Activated T-cell treated with anti-CD3 and anti-CD28 coated beads for 4 hours (primary cell): ENCODE results near the gene CLDN15.
A peak's percentile ranks its signal among the peaks of the same experiment; 100 is the strongest.
"Not testable (repeated sequence)": the region's sequence is repeated elsewhere in the genome, so short reads cannot be mapped to it uniquely, and the experiment has no call there.

Experiments used
- DNase-seq: peaks from one replicate; pipeline ENCODE4 v3.0.0-alpha.2; 2020

Gene CLDN15, protein sequence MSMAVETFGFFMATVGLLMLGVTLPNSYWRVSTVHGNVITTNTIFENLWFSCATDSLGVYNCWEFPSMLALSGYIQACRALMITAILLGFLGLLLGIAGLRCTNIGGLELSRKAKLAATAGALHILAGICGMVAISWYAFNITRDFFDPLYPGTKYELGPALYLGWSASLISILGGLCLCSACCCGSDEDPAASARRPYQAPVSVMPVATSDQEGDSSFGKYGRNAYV

DNA sequence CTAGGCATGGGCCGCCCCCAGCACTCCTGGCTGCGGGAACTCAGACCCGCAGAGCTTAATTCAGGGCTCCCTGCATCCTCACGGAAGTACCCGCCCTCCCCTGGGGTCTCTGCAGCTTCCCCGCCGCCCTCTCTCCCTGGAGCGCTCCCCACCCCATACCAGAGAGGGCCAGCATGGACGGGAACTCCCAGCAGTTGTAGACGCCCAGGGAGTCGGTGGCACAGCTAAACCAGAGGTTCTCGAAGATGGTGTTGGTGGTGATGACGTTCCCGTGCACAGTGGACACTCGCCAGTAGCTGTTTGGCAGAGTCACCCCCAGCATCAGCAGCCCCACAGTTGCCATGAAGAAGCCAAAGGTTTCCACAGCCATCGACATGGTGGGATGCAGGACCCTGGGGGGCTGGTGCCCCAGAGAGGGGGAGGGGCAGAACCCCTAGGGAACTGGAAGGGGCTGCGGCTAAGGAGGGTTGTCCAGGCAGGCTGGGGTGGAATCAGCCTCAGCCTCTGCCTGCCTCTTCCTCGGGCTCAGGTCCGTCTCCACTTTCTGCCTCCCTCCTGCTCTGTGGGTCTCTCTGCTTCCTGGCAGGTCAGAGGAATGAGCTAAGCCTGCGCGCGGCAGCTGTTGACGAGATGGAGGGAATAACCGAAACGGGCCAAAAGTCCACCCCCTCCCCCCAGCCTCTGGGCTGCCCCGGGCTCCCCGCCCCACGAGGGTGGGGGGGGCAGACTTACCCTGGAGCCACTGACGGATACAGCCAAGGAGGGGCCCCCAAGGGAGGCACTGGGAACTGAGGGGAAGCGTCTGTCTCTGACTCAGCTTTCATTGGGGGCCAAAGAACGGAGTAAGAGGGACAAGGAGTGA lies at the start of gene CLDN15:
TSS of gene CLDN15 (minus strand) at position 597 of the 862 bp plus-strand sequence. CDS start at position 376, 221 bp downstream.
- no peak for DNase-seq

DNA sequence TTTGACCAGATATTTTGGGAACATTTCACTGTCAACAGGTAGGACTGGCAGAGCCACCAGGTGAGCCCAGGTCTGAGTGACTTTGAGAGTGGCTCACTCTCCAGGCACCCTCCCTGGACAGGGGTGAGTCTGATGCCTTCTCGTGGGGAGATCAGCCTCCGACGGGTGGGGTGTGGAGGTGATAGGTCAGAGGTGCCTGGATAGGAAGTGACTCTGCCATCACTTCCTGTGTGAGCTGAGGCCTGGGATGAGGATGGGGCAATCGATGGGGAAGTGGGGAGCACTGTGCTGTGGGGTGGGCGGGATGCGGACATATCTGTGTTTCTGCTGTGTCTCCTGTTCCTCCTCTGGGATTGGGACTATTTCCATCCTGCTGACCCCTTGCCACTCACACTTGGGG lies 49.4 kb upstream of the CLDN15 start:
- DNase-seq: no peak

DNA sequence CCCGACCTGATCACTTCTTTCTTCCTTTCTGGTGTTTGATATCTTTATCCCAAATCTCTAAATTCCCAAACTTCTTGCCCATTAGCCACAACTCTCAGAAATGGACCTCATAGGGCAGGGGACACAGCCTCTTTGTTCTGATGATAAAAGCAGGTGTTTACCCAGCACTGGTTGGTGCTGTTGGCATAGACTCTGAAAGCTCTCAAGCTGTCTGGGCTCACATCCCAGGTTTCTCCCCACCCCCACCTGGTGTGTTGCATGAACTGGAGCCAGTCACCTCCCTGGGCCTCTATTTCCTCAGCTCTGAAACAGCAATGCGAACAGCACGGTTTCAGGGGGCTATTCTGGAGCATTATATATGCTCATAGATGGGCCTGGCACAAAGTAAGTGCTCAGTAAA lies 48.3 kb upstream of the CLDN15 start:
- DNase-seq: not testable (repeated sequence)

DNA sequence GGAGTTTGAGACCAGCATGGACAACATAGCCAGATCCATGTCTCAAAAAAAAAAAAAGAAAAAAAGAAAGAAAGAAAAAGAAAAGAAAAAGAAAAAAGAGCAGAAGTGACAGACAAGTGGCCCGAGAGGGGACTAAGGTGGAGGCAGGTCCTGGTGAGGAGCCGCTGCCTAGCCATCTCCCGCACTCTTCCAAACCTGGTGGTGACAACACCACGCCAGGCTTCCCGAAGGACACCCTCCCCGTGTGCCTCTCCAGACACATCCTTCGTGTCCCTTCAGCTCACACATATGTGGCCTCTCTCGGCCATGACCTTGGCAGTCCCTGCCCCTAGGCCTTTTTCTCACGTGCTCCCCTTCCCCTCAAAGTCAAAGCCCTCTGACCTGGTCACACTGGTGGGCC lies 47.6 kb upstream of the CLDN15 start:
- no peak for DNase-seq

DNA sequence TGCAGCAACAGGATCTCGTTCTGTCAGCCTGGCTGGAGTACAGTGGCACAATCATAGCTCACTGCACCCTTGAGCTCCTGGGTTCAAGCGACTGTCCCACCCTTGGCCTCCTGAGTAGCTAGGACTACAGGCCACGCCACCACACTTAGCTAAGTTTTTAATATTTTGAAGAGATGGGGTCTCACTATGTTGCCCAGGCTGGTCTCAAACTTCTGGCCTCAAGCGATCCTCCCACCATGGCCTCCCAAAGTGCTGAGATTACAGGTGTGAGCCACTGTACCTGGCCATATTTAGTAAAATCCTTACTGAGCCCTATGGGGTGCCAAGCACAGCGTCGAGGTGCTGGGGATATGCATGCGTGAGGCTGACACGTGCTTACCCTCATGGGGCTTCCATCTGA lies 43.3 kb upstream of the CLDN15 start:
- not testable (repeated sequence) for DNase-seq

DNA sequence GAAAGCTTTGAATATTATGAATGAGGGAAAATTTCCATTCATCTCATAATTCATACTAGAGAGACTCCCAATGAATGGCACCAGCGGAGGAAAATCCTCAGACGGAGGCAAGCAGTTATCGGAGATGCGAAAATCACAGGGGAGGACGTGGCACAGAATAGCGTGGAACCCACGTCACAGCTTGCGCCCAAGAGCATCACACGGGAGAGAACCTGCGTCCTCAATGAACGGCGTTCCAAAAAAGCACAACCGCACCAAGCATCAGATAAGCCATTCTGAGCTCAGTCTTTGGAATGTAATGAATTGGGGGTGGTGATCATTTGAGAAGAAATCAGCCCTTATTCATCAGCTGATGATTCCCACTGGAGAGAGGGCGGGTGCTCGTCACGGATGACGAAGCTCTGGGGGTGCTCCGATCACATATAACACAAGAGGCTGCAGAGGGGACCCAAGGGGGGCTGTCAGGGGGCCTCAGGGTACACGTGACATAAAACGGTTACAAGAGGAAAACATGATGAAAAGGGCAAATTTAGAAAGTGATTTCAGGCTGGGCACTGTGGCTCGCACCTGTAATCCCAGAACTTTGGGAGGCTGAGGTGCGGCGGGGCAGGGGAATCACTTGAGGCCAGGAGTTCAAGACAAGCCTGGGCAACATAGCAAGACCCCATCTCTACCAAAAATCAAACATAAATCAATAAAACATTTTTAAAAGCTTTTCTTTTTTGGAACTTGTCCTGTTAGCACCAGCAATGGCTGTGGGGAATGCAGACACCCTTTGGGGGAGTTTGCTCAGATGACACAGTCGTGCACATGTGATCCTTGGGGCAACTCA lies 41.1 kb upstream of the CLDN15 start:
- DNase-seq: no peak

DNA sequence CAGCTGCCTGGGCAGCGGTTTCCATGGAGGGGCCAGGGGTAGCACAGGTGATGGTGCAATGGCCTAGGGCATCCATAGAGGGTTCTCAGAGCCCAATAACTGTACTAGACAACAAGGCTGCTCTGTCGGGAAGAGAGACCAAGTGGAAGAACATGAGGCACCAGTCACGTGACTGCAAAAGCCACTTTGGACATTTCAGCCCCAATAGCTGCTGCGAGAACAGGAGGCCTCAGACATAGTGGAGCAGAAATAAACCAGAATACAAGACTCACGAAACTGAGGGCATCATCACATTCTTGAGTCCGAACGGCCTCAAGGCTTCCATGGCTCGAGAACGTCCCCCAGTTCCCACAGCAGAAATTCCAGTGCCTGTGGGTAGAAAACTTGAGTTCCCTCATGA lies 39.6 kb upstream of the CLDN15 start:
- no peak for DNase-seq

DNA sequence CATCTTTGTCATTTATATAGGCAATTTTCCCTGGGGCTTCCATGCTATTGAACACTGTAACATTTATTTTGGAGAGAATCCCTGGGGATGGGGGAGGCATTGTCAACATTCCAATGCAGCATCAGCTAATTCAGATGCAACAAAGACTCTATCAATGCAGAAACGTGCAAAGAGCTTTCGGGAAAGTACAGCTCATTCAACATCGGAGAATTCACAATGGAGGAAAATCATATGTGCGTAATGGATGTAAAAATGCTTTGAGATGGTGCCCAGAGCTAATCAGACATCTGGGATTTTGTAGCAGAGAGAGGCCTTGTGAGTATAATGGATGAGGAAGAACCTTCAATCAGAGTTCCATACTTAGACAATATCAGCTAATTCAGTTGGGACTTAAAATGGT lies 35.6 kb upstream of the CLDN15 start:
- DNase-seq: no peak

DNA sequence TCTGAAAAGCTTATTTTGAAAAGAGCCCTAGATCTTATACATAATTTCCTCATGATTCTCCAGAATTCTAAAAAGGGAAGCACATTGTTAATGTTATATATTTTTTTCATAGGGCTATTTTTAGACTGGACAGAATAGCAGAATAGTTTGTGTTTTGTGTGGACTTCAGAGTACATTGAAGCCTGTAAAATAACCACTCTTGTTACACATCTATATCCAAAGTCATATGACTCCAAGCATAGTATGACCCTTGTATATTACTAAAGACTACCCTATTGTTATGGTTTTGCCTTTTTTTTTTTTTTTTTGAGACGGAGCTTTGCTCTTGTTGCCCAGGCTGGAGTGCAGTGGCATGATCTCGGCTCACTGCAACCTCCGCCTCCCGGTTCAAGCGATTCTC lies 33.4 kb upstream of the CLDN15 start:
- DNase-seq: no peak

DNA sequence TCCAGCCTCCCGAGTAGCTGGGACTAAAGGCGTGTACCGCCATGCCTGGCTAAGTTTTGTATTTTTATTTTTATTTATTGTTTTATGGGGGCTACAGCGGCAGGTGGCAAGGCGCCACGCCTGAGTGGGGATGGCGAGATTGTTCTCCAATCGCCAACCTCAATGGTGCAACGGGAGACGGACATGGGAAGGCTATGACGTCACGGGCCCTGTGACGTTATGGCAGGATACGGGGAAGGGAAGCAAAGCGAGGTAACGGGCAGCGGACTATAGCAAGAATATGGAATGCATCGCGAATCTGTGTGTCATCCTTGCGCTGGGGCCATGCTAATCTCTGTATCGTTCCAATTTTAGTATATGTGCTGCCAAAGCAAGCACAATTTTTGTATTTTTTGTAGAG lies 32.1 kb upstream of the CLDN15 start:
- no peak for DNase-seq

DNA sequence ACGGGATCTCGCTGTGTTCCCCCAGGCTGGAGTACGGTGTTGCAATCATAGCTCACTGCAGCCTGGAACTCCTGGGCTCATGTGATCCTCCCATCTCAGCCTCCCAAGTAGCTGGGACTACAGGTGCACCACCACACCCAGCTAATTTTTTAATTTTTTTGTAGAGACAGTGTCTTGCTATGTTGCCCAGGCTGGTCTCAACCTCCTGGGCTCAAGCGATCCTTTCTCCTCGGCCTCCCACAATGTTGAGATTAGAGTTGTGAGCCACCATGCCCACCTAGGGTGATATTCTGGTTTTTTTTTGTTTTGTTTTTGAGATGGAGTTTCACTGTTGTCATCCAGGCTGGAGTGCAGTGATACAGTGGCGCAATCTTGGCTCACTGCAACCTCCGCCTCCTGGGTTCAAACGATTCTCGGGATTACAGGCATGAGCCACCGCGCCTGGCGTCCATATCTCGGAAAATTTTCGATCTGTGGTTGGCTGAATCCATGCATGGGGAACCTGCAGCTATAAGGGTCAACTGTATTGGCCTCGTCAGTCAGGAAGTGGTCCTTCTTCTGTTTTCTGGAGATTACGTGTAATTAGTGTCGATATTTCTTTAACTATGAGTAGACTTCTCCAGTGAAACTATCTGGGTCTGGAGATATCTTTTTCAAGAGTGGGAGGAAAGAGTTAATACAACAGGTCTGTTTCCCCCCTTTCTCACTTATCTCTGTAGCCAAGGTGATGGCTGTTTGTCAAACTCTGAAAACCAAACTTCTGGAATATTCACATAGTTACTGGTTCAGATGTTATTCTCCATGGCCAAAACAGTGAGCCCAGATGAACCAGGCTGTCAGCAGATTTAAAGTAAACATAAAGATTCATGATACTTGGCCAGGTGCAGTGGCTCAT lies 28.3 kb upstream of the CLDN15 start:
- DNase-seq: no peak

DNA sequence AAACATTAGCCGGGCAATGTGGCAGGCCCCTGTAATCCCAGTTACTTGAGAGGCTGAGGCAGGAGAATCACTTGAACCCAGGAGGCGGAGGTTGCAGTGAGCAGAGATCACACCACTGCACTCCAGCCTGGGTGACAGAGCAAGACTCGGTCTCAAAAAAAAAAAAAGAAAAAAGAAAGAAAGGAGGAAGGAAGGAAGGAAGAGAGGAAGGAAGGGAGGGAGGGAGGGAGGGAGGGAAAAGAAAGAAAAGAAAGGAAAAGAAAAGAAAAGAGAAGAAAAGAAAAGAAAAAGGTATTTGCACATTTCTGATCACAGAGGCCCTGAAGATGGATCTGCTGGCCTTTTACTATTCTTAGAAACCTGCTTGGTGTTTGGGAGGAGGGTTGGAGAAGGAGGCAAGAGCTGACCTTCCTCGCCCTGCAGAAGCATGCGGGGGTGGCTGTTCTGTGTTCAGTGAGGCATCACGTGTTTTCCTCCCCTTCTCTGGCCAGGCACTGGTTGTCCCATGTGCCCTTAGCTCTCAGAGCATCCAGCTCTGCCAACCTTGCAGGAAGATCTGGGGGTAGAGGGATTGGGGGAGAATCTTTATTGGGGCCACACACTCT lies 26.6 kb upstream of the CLDN15 start:
- not testable (repeated sequence) for DNase-seq

DNA sequence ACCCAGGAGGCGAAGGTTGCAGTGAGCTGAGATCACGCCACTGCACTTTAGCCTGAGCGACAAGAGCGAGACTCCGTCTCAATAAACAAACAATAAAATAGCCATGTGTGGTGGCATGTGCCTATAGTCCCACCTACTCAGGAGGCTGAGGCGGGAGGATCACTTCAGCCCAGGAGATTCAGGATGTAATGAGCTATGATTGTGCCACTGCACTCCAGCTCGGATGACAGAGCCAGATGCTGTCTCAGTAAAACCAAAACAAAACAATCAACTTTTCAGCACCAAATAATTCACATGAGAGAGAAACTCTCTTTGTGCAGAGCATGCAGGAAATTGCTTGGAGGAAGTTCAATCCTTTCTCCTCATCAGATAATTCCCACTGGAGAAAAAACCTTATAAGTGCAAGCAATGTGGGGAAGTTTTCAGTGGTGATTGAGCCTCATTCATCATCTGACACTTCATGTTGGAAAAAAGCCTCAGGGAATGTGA lies 20.7 kb upstream of the CLDN15 start:
- DNase-seq: no peak

DNA sequence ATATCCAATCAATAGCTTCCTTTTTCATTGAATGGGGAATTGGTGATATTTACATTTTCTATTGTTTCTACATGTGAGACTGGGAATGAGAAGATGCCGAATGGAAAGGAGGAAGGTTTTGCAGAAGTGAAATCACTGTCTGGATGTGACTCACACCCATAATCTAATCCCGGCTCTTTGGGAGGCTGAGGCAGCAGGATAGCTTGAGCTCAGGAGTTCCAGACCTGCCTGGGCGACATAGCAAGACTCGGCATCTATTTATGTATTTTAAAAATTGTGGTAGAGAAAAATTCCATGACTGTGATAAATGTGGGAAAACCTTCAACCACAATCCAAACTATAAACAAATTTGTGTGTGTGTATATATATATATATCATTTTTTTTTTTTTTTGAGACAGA lies 18.2 kb upstream of the CLDN15 start:
- DNase-seq: no peak

DNA sequence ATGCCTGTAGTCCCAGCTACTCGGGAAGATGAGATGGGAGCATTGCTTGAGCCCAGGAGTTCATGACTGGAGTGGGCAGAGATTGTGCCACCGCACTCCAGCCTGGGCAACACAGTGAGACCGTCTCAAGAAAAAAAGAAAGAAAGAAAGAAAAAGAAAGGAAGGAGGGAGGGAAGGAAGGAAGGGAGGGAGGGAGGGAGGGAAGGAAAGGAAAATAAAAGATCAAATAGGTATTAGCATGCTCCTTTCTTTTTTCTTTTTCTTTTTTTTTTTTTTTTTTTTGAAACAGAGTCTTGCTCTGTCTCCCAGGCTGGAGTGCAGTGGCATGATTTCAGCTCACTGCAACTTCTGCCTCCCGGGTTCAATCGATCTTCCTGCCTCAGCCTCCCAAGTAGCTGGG lies 15.6 kb upstream of the CLDN15 start:
- DNase-seq: not testable (repeated sequence)

DNA sequence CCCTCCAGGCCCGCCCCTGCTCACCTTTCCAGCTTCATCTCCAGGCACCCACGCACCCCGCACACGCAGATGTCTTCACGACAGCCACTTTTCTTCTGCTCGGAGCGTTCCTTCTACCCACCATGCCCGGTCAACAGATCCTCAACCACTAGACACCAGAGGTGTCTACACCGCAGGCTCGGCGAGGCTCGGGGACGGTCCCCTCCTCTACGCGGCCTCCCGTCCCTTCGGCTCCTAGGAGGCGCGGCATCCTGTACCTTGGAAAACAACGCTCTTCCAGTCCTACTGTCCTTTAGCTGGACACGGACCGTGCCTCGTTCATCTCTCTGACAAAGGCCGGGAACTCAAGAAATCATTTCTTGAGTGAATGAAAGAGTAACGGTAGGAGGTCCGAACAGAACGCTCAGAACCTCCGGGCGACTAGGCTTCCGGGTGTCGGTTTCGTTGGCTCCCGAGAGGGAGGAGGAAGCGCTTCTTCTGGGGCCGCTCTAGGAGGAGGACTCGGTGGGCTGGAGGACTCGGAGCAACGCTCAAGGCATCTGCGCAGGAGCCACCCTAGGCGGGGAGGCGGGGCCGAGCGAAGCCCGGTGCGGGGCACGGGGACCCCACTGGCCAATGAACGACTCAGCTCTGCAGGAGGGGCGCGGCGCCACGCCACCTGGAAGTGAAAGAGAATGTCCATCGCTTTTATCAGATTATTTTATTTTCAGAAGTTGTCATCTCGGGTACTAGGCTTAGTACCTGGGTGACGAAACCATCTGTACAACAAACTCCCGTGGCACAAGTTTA lies 14.5 kb upstream of the CLDN15 start:
- DNase-seq: peak; percentile 98

DNA sequence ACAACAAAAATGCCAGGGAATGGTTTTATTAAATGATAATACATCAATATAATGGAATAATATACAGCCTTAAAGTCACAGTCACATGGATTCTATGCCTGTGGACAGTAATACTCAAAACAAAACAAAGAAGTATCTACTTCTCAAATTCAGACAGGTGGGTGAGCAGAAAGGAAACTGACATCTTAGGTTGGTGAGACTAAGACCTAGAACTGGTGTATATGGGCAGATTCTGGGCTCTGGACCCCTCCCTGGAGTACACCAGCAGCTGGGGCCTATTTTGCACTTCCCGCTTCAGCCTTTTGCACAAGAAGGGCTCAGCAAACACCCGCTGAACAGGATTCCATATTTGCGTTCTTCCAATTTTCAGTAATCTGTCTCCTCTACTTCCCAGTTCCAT lies 12.7 kb upstream of the CLDN15 start:
- DNase-seq: no peak

DNA sequence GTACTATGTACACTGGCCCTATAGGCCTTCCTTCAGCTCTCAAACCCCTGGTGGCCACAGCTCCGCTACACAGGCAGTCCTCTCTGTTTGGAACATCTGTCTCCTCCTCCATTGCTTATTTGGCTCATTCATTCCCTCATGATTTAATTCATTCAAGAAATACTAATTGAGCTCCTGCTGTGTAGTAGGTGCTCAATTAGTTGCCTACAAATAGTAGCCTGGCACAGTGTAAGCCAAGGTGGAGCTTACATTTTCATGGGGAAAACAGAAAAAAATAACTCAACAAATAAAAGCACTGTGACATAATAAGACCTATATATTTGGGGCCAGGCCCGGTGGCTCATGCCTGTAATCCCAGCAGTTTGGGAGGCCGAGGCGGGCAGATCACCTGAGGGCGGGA lies 10.7 kb upstream of the CLDN15 start:
- DNase-seq: no peak

DNA sequence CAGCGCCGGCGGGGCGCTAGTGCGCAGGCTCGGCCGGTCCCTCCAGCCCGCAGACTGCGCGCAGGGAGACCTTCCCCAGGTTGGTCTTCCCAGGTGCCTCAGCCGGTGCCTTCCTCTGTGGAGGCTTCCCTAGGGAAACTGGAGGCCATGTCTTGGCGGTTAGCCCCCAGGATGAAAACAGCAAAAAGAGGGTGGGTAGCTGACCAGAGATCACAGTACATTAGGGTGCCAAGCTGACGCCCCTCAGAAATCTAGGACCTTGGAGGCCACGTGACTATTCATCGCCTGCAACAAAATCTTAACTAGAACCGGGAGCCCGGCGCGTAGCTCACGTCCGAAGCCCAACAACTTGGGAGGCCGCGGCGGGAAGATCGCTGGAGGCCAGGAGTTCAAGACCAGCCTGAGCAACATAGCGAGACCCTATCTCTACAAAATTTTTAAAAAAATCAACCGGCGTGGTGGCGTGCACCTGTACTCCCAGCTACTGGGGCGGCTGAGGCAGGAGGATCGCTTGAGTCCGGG lies 7.6 kb upstream of the CLDN15 start:
- DNase-seq: no peak

DNA sequence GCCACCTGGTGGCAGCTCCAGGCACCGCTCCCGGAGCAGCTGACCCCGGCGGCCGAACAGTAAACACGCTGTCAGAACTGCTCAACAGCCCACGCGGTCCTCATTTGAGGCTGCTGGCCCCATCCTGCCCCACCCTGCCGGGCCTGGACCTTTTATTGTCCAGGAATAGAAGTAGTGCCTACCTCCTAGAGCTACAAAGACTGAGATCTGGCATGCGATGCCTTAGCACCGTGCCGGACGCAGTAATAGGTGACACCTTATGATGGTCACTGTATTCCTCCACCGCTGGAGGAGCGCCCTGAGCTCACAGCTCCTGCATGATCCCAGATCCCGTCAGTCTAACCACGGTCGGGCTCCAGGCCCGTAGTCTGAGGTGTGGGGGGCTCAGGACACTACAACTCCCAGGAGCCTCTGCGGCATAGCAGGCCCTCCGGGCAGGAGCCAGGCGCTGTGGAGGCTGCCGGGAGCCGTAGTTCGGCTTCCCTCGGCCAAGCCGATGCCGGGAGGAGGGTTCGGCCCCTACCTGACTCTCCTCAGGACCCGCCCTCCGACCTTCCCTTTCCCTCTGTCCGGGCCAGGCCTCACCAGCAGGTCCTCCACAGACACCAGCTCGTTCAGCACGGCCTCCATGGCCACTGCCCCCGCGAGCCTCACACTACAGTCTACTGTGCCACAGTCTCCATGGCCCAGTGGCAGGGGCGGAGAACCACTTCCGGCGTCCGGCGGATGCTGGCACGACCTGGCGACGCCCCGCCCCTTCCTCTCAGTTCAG lies 7.0 kb upstream of the CLDN15 start, which contains the start of gene FIS1:
TSS of gene FIS1 (minus strand) at position 707 of the 772 bp plus-strand sequence. CDS start at position 630, 77 bp downstream.
- peak; percentile 85 for DNase-seq
